Astrocyte (in vitro differentiated cells and primary cell): ENCODE measurements around the gene ICA1. TPM values are rescaled to one million over a fixed set of nuclear protein-coding genes. Genes with fewer than 3 reads are reported as not detected.

Source experiments
- DNase-seq: peaks from one replicate; pipeline ENCODE4 v3.0.0-alpha.2; 2010; ENCODE audit warnings: low read depth
- FAIRE-seq: peaks from 2 replicates; lab custom pipeline; 2011; peaks lifted over from hg19 to GRCh38; lab: Jason Lieb, UNC
- H2AFZ ChIP-seq: 2 replicates; pipeline ENCODE4 v1.6.0; 2012; ENCODE audit warnings: low read depth, low read length, inconsistent platforms
- H3K27ac ChIP-seq: 2 replicates; pipeline ENCODE4 v1.5.1; 2011; ENCODE audit warnings: low read depth, low read length, inconsistent platforms
- H3K27me3 ChIP-seq: 2 replicates; pipeline ENCODE4 v1.6.0; 2011; ENCODE audit warnings: low read length, inconsistent platforms; ENCODE audit not compliant: insufficient read depth
- H3K36me3 ChIP-seq: 2 replicates; pipeline ENCODE4 v1.5.1; 2011; ENCODE audit warnings: low read length, inconsistent platforms; ENCODE audit not compliant: insufficient read depth
- H3K4me1 ChIP-seq: 2 replicates; pipeline ENCODE4 v1.5.1; 2011; ENCODE audit warnings: low read length, inconsistent platforms; ENCODE audit not compliant: insufficient read depth
- H3K4me2 ChIP-seq: 2 replicates; pipeline ENCODE4 v1.6.0; 2012; ENCODE audit warnings: low read length, inconsistent platforms
- H3K4me3 ChIP-seq: 2 replicates; pipeline ENCODE4 v1.5.1; 2011; ENCODE audit warnings: low read depth, mild to moderate bottlenecking, low read length, inconsistent platforms; ENCODE audit not compliant: insufficient read depth
- H3K79me2 ChIP-seq: 2 replicates; pipeline ENCODE4 v1.6.0; 2012; ENCODE audit warnings: mild to moderate bottlenecking, low read length, inconsistent platforms; ENCODE audit not compliant: insufficient read depth
- H3K9ac ChIP-seq: 2 replicates; pipeline ENCODE4 v1.6.0; 2012; ENCODE audit warnings: mild to moderate bottlenecking, low read length, inconsistent platforms
- H3K9me3 ChIP-seq: 2 replicates; pipeline ENCODE4 v1.5.1; 2012; ENCODE audit warnings: low read depth, mild to moderate bottlenecking, low read length, inconsistent platforms; ENCODE audit not compliant: insufficient read depth
- H4K20me1 ChIP-seq: 2 replicates; pipeline ENCODE4 v1.6.0; 2012; ENCODE audit warnings: low read length, inconsistent platforms; ENCODE audit not compliant: insufficient read depth
- H3K27ac Mint-ChIP-seq: one replicate; pipeline ENCODE4 v1.8.0; 2021; ENCODE audit warnings: mild to moderate bottlenecking, mixed read lengths; ENCODE audit not compliant: unreplicated experiment
- H3K27me3 Mint-ChIP-seq: one replicate; pipeline ENCODE4 v1.8.0; 2021; ENCODE audit warnings: low read depth, mixed read lengths; ENCODE audit not compliant: unreplicated experiment
- H3K36me3 Mint-ChIP-seq: one replicate; pipeline ENCODE4 v1.8.0; 2021; ENCODE audit warnings: low read depth, mixed read lengths; ENCODE audit not compliant: unreplicated experiment
- H3K4me1 Mint-ChIP-seq: one replicate; pipeline ENCODE4 v1.8.0; 2021; ENCODE audit warnings: low read depth, mixed read lengths; ENCODE audit not compliant: unreplicated experiment
- H3K4me3 Mint-ChIP-seq: one replicate; pipeline ENCODE4 v1.8.0; 2021; ENCODE audit warnings: mild to moderate bottlenecking, moderate library complexity, mixed read lengths; ENCODE audit not compliant: unreplicated experiment
- H3K9me3 Mint-ChIP-seq: one replicate; pipeline ENCODE4 v1.8.0; 2021; ENCODE audit warnings: mild to moderate bottlenecking, mixed read lengths; ENCODE audit not compliant: unreplicated experiment
- CTCF ChIP-seq: IDR thresholded peaks from 2 replicates; pipeline ENCODE4 v1.5.1; 2011; ENCODE audit warnings: low read depth, mild to moderate bottlenecking, inconsistent platforms, low read length, moderate library complexity; ENCODE audit not compliant: insufficient read depth
- EZH2 ChIP-seq: IDR thresholded peaks from 2 replicates; pipeline ENCODE4 v1.6.1; 2012; ENCODE audit warnings: mild to moderate bottlenecking, low read length, inconsistent platforms; ENCODE audit not compliant: insufficient read depth
- total RNA-seq: library from RNA; stranded (reverse); gene quantifications from 2 replicates; pipeline ENCODE4 v1.2.1, GENCODE V29; 2021

The ICA1 gene
- total RNA-seq, 1 donor from 2014 or later: 8.0 TPM

DNA sequence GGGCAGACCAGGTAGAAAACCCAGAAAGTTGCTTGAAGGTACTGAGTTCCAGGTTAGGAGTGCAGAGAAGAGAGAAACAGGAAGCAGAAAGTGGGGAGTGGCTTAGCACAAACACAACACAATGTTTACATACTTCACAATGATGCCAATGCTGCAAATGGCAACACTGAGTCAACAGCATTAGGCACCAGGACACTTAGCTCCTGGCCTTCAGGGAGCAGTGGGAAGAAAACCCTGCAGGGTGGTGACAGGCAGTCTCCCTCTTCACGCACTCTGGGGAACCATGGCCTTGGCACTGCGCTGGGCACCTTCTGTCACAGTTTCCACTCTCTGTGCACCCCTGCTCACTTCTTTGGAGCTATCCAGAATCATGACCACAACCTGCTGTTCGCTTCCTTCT, 7.3 kb downstream of the ICA1 start:
- H3K4me1 Mint-ChIP-seq: peaks cover 1% of the 10 kb centered on the region
- Histone ChIP-seq H3K27ac (no peak overlapping the region), H3K9ac (no peak overlapping the region), H3K4me1 (no peaks in the 10 kb centered on the region), H4K20me1 (no peaks in the 10 kb centered on the region), H3K79me2 (no peaks in the 10 kb centered on the region), H3K4me3 (no peak overlapping the region), H3K27me3 (no peaks in the 10 kb centered on the region), H3K36me3 (no peaks in the 10 kb centered on the region), H2AFZ (no peak overlapping the region), H3K4me2 (no peak overlapping the region), H3K9me3 (no peaks in the 10 kb centered on the region)
- FAIRE-seq (no peak), DNase-seq (no peak)
- no peak overlapping the region for H3K4me3 Mint-ChIP-seq
- TF ChIP-seq EZH2 (no peak), CTCF (no peak)
- no peak overlapping the region for H3K27ac Mint-ChIP-seq
- no peaks in the 10 kb centered on the region for H3K36me3 Mint-ChIP-seq
- peaks cover 3% of the 10 kb centered on the region for H3K9me3 Mint-ChIP-seq
- no peaks in the 10 kb centered on the region for H3K27me3 Mint-ChIP-seq

- no peaks in the 10 kb centered on the region for H3K79me2 ChIP-seq
- peaks cover 2% of the 10 kb centered on the region for H3K4me1 Mint-ChIP-seq
- no peak overlapping the region for H3K27ac ChIP-seq
- H3K27me3 ChIP-seq: no peaks in the 10 kb centered on the region
- H3K4me3 Mint-ChIP-seq: no peak overlapping the region
- no peak overlapping the region for H3K9ac ChIP-seq
- H3K4me2 ChIP-seq: no peak overlapping the region
- no peak overlapping the region for H3K4me3 ChIP-seq
- no peaks in the 10 kb centered on the region for H4K20me1 ChIP-seq
- no peak overlapping the region for H2AFZ ChIP-seq
- H3K27me3 Mint-ChIP-seq: no peaks in the 10 kb centered on the region
- H3K9me3 Mint-ChIP-seq: peaks cover 3% of the 10 kb centered on the region
- no peaks in the 10 kb centered on the region for H3K9me3 ChIP-seq
- H3K36me3 ChIP-seq: no peaks in the 10 kb centered on the region
- no peak overlapping the region for H3K27ac Mint-ChIP-seq
- no peaks in the 10 kb centered on the region for H3K4me1 ChIP-seq
- FAIRE-seq (no peak), DNase-seq (no peak)
- TF ChIP-seq CTCF (no peak), EZH2 (no peak)
- H3K36me3 Mint-ChIP-seq: no peaks in the 10 kb centered on the region
These were observed 7.8 kb downstream of the ICA1 start for GRCh38 chr7:8254215-8254614.

- Histone ChIP-seq H3K4me2 (no peak overlapping the region), H3K9ac (no peak overlapping the region), H3K4me3 (no peak overlapping the region), H4K20me1 (no peaks in the 10 kb centered on the region), H3K27ac (no peak overlapping the region), H3K9me3 (no peaks in the 10 kb centered on the region), H3K27me3 (no peaks in the 10 kb centered on the region), H3K36me3 (no peaks in the 10 kb centered on the region), H2AFZ (no peak overlapping the region), H3K79me2 (no peaks in the 10 kb centered on the region), H3K4me1 (no peaks in the 10 kb centered on the region)
- Mint-ChIP-seq H3K9me3 (peaks cover 3% of the 10 kb centered on the region), H3K4me3 (no peak overlapping the region), H3K27me3 (no peaks in the 10 kb centered on the region), H3K27ac (no peak overlapping the region), H3K4me1 (peaks cover 5% of the 10 kb centered on the region), H3K36me3 (no peaks in the 10 kb centered on the region)
- FAIRE-seq: no peak
- TF ChIP-seq EZH2 (no peak), CTCF (no peak)
- no peak for DNase-seq
These were observed 10.8 kb downstream of the ICA1 start for GRCh38 chr7:8251195-8251594.
